Brain microvascular endothelial cell (primary cell): Measurements from ENCODE around the gene C1orf141.

Experiments
- DNase-seq: peaks from one replicate; pipeline ENCODE4 v3.0.0-alpha.2; 2020
- H3K27ac ChIP-seq: fragments of 250-450 bp; sonication (Bioruptor Pico); 2 replicates; pipeline ENCODE4 v1.5.1; 2020; ENCODE audit warnings: mild to moderate bottlenecking, moderate library complexity
- H3K27me3 ChIP-seq: fragments of 250-450 bp; sonication (Bioruptor Pico); replicated peaks from 2 replicates; pipeline ENCODE4 v1.5.1; 2020; ENCODE audit warnings: mild to moderate bottlenecking
- H3K36me3 ChIP-seq: fragments of 250-450 bp; sonication (Bioruptor Pico); replicated peaks from 2 replicates; pipeline ENCODE4 v1.5.1; 2020; ENCODE audit warnings: mild to moderate bottlenecking
- H3K4me3 ChIP-seq: 2 replicates; pipeline ENCODE4 v1.5.1; 2011; ENCODE audit warnings: low read depth, mild to moderate bottlenecking, control low read depth, low read length, moderate library complexity
- in situ Hi-C: cut with HindIII; loops from 2 replicates; pipeline ENCODE4 v1.10.0; 2017; ENCODE audit warnings: low sequenced_read_pairs, low pct_ligation_motif_present
- TF ChIP-seq, protein P1 (sequence below): IDR thresholded peaks from 2 replicates; pipeline ENCODE4 v1.5.1; 2011; ENCODE audit warnings: low read depth, mild to moderate bottlenecking, moderate library complexity, low read length, control low read depth, inconsistent platforms; ENCODE audit errors: missing control alignments

The C1orf141 gene

DNA sequence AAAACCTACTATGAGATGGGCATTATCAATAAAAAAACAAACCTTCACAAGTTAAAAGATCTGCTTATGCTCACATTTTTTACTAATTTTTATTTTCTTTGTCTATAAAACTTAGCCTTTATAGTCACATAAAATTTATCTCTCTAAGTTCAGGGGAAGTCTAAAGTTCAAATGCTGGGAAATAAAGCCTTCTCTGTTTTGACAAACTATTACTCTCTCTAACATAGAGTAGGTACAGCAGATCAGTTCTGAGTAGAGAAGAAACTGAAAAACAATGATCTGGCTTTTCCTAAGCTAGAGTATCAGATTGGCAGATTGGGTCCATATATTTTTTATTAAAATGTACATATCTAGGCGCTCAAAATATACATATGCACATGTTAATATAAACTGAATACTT is 31.2 kb downstream of the C1orf141 start:
- H3K27ac ChIP-seq: no peak overlapping the region
- TF ChIP-seq, protein P1, sequence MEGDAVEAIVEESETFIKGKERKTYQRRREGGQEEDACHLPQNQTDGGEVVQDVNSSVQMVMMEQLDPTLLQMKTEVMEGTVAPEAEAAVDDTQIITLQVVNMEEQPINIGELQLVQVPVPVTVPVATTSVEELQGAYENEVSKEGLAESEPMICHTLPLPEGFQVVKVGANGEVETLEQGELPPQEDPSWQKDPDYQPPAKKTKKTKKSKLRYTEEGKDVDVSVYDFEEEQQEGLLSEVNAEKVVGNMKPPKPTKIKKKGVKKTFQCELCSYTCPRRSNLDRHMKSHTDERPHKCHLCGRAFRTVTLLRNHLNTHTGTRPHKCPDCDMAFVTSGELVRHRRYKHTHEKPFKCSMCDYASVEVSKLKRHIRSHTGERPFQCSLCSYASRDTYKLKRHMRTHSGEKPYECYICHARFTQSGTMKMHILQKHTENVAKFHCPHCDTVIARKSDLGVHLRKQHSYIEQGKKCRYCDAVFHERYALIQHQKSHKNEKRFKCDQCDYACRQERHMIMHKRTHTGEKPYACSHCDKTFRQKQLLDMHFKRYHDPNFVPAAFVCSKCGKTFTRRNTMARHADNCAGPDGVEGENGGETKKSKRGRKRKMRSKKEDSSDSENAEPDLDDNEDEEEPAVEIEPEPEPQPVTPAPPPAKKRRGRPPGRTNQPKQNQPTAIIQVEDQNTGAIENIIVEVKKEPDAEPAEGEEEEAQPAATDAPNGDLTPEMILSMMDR: no peak
- no peak overlapping the region for H3K4me3 ChIP-seq
- DNase-seq: no peak
- in situ Hi-C loops: no loop called here
- H3K27me3 ChIP-seq: no peaks in the 10 kb centered on the region
- H3K36me3 ChIP-seq: no peaks in the 10 kb centered on the region

DNA sequence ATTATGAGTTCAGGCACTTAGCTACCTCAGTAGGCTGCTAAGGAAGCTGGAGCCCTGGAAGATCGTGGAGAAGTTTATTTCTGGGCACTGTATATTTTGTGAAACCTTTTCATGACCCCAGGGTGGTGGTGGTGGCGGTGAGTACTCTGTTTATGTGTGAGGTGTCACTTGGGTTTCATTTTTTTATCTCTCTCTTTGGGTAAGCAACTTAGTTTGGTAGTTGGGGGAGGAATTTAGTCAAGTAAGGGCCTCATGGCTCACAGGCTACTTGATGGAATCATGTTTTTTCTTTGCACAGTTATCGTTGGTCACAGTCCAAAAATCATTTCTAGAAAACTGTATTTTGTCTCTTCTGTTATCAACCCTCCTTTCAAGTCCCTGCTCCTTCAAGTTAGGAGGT is 33.9 kb downstream of the C1orf141 start:
- Histone ChIP-seq H3K4me3 (no peak overlapping the region), H3K27ac (no peak overlapping the region), H3K27me3 (no peaks in the 10 kb centered on the region), H3K36me3 (no peaks in the 10 kb centered on the region)
- TF ChIP-seq, protein P1: no peak
- DNase-seq: no peak
- in situ Hi-C loops: no loop called here

DNA sequence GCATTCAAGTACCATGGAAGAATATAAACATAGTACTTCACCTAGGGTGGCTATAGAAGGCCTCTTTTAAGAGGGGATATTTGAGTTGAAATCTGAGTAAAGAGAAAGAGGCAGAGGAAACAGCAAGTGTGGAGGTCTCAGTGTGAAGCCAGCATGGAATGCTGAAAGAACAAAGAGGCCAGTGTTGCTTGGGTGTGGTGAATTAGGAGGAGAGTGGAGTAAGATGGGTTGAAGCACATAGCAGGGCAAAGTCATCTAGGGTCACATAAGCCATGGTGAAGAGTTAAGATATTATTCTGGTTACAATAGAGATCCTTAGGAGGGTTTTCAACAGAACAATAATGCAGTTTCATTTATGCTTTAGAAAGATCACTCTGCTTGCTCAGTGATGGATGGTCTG is 37.5 kb downstream of the C1orf141 start:
- Histone ChIP-seq H3K27me3 (no peaks in the 10 kb centered on the region), H3K4me3 (no peak overlapping the region), H3K36me3 (no peaks in the 10 kb centered on the region), H3K27ac (no peak overlapping the region)
- in situ Hi-C loops: no loop called here
- no peak for DNase-seq
- TF ChIP-seq, protein P1: no peak

DNA sequence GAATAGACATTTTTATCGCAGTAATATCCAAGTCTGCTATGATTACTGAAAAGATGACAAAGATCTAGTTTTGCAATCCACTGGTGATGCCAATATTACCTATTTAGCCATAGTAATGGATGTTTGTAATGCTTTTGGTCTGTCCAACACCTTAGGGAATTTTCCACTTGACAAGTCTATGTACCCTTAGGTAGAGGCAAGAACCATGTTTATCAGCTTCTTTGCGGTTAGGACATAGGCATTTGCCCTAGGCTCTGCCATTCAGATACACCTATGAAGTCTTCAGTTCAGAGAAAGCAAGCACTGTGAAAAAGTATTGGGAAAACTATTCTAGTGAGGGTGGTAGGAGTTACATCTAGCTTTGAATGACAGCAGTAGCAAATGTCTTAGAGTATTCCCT is 40.6 kb downstream of the C1orf141 start:
- Histone ChIP-seq H3K36me3 (no peaks in the 10 kb centered on the region), H3K4me3 (no peak overlapping the region), H3K27me3 (no peaks in the 10 kb centered on the region), H3K27ac (no peak overlapping the region)
- TF ChIP-seq, protein P1: no peak
- DNase-seq: no peak
- in situ Hi-C loops: no loop called here

DNA sequence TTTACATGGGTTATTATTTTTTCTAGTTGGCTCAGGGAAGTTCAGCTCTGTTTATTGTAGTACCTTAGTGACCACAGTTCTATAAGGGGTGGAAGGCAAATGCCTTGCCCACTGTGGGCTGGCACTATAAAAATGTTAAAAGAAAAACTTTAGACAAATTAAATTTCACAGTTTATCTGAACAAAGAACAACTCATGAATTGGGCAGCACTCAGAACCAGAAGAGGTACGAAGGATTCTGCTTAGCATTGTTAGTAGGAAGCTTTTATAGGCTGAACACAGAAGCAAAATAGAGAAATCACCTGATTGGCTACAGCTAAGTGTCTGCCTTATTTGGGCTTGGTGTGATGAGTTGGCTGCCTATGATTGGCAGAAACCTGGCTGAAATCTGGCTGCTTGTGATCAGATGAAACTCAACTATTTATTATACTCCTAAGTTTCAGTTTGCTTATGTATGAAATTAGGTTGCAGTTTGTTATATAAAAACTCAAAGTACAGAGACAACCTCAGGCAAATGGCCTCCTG is 45.0 kb downstream of the C1orf141 start:
- Histone ChIP-seq H3K27me3 (no peaks in the 10 kb centered on the region), H3K36me3 (no peaks in the 10 kb centered on the region), H3K27ac (no peak overlapping the region), H3K4me3 (no peak overlapping the region)
- no peak for DNase-seq
- TF ChIP-seq, protein P1: no peak
- in situ Hi-C loops: no loop called here

DNA sequence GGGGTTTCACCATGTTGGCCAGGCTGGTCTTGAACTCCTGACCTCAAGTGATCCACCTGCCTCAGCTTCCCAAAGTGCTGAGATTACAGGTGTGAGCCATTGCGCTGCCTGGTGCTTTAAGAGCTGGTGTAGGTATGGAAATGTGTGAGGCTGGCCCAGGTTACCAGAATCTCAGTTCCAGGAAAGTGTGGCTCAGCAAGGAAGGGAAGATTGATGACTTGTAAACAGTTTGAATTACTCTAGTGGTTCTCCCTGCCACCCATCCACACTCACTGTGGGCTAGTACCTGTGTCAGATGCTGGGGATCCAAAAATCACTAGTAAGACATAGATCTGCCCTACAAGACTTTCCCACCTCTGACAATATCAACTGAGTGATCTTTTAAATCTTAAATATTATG is 46.3 kb downstream of the C1orf141 start:
- Histone ChIP-seq H3K36me3 (no peaks in the 10 kb centered on the region), H3K27ac (no peak overlapping the region), H3K27me3 (no peaks in the 10 kb centered on the region), H3K4me3 (no peak overlapping the region)
- TF ChIP-seq, protein P1: no peak
- in situ Hi-C loops: no loop called here
- no peak for DNase-seq
